CD4-positive, alpha-beta T cell treated with Interleukin-6 at 100 ng/mL for 8 hours (primary cell): ENCODE results near the gene ATF5.
"Not testable (repeated sequence)": the region's sequence is repeated elsewhere in the genome, so short reads cannot be mapped to it uniquely, and the experiment has no call there.

Experiments
- DNase-seq: peaks from one replicate; pipeline ENCODE4 v3.0.0-alpha.2; 2020; ENCODE audit warnings: mixed read lengths, low spot score

ATF5 gene

GRCh38 chr19:49923055-49924003 is 5.7 kb upstream of the ATF5 start:
- no peak for DNase-seq

DNA sequence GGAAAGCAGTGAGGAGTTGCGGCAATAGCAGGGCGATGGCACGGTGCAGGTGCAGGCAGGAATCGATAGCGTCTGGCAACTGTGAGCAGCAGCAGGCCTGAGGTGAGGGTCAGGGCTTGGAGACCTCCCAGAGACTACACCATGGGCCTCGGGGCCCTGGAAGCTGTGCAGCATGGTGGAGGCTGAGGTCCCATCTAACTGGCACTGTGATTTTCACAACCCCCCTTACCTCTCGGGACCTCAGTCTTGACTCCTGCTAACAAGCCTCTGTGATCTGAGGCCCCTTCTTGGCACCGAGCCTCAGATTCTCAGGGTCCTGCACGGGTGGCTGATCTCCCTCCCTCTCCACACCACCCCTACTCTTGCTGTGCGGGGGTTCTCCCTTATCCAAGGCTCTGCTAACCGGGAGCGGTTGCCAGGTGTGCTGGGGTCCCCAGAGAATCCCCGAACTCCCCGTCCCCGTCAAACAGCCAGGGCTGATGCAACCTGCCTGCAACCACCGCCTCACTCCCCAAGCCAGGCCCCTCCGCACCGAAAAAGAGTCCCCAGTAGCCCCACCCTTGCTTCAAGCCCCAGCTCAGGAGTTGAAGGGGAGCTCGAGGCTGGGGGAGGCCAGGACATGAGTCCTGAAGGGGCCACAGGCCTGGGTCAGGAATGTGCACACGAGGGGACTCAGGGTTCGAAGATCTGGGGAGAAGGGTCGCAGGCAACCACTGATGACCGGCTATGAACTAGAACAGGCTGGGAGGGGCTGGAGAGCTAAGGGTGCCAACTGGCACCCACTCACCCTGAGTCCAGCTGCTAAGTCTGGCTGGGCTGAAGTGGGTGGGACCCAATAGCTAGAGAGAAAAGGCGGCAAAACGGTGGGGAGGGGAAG is 4.8 kb upstream of the ATF5 start:
- no peak for DNase-seq

GRCh38 chr19:49924881-49925210 is 4.2 kb upstream of the ATF5 start:
- not testable (repeated sequence) for DNase-seq

DNA sequence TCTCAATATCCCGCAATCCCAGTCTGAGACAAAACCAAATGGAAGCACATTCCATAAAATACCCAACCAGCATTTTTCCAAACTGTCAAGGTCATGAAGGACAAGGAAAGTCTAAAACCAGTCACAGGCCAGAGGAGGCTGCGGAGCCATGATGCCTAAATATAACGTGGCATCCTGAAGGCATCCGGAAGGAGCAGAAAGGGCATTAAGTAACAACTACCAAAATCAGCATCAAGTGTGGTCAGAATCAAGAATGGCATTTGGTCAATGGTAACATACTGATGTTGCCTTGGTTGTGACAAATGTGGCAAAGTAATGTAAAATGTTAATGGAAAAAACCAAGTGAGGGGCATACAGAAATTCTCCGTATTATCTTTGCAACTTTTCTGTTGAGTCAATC is 3.5 kb upstream of the ATF5 start:
- no peak for DNase-seq

- DNase-seq, result no peak
These were observed 2.5 kb upstream of the ATF5 start for GRCh38 chr19:49926515-49926914.

- DNase-seq, result no peak
These were observed 1.3 kb upstream of the ATF5 start for GRCh38 chr19:49927526-49928264.

DNA sequence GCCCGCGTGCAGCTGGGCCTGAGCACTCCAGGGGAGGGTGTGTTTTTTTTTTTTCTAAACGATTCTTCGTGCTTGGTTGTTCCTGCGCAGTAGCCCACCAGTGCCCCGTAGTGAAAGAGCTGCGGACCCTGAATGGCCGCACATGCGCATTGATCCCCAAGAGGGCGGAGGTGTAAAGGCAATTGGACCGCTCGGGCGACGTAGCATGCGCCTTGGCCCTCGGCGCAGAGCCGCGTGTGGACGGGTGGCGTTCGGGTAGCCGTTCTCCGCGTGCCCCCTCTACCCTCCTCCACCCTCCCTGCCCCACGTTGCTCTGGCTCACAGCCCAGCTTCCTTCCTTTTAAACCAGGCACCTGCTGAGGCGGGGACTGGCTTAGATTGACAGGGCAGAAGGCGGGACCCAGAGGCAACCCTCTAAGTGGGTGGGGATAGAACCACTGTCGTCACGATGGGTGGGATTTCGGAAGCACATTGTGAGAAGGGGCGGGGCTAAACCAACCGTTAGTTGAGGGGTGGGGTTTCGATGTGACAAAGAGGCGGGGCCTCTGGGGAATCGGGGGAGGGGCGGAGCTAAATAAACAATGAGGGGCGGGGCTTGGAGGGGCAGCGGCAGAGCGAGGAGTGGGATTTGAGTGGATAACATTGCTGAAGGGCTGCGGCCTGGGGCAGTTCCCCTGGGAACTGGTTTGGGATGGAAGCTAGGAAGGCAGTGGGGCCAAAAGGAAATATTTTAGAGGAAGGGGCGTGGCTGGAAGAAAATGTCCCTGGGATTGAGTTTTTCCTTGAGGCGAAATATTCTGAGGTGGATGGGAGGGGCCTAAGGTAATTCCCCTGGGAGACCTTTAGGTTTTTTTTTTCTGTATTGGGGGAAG is 842 bp downstream of the ATF5 start:
- peak; percentile 94 for DNase-seq

DNA sequence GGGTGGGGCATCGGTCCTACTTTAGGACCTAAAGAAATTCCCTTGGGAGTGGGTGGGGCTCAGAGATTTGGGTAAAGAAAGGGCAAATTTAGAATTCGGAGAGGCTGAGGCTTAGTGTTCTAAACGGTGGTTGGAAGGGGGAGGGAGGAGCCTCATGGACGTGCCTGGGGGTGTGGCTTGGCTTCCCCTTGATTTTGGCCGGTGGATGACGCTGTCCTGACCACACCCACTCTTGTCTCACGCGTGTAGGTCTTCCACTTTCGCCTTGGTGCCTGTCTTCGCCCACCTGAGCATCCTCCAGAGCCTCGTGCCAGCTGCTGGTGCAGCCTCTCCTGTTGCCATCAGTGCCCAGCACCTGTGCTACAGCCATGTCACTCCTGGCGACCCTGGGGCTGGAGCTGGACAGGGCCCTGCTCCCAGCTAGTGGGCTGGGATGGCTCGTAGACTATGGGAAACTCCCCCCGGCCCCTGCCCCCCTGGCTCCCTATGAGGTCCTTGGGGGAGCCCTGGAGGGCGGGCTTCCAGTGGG is 1.5 kb downstream of the ATF5 start:
- DNase-seq, result no peak

DNA sequence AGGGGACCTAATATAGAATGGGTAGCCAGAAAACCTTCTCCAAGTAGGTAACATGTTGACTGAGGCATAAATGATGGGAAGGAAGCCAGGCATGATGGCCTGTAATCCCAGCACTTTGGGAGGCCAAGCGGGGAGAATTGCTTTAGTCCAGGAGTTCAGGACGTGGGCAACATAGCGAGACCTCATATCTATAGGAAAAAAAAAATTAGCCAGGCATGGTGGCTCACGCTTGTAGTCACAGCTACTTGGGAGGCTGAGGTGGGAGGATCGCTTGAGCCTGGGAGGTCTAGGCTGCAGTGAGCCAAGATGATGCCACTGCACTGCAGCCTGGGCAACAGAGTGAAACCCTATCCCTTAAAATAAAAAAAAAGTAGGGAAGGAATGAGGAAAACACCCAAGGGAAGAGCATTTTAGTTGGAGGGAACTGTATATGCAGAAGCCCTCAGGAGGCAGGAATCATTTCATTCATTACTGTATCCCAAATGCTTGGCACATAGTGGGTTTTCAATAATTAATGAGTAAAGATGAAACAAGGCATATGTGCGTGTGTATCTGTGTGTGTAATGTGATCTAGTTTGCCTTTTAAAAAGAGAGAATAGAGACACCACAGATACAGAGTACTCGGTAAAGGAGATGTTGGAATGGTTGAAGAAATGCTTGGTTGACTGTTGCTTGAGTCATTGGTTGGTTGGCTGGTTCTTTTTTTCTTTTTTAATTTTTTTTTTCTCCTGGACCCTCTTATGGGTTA is 2.5 kb downstream of the ATF5 start:
- DNase-seq, result no peak

- DNase-seq, result no peak
These were observed 3.0 kb downstream of the ATF5 start for GRCh38 chr19:49932041-49932451.

- peak; percentile 59 for DNase-seq
These were observed 3.7 kb downstream of the ATF5 start for GRCh38 chr19:49932731-49933131.

DNA sequence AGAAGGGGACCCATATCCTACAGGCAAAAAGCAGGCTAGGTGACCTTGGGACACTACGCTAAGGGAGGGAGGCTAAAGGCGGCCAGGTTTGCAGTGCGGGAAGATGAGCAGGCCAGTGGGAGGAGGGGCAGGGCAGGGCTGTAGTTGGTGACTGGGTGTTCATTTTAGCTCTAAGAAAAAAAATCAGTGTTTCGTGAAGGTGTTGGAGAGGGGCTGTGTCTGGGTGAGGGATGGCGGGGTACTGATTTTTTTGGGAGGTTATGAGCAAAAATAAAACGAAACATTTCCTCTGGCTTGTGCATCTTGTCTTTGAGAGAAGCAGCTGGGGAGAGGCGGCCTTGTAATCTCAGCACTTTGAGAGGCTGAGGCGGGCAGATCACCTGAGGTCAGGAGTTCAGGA is 4.6 kb downstream of the ATF5 start:
- DNase-seq, result no peak

- DNase-seq, result no peak
These were observed 7.5 kb downstream of the ATF5 start for GRCh38 chr19:49936549-49936948.

DNA sequence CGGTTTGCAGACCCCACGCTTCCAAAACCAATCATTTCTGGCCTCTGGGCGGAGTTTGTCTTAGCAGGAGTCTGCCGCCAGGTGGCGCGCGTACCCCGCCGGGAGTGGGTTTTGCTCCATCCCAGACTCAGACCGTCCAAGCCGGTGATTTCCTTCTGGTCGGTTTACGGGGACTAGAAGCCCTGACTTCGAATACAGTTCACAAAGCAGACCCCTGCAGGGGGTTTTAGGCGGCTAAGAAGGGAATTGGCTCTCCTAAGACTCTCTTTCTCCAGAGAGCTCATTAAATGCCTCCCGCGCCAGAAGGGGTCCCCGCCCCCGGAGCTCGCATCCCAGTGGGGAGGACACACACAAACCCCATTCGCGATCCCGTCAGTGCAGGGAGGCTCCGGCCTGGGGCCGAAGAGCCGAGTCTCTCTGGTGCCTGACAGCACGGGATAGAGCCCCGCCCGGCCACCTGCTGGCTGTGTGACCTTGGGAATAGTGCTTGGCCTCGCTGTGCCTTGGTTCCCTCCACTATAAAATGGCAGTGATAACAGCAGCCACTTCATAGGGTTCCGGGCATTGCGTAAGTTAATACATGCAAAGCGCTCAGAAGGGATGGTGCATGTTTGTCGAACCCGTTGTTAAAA is 8.9 kb downstream of the ATF5 start:
- DNase-seq, result peak; percentile 72

GRCh38 chr19:49938662-49939061 is 9.7 kb downstream of the ATF5 start:
- DNase-seq, result no peak

DNA sequence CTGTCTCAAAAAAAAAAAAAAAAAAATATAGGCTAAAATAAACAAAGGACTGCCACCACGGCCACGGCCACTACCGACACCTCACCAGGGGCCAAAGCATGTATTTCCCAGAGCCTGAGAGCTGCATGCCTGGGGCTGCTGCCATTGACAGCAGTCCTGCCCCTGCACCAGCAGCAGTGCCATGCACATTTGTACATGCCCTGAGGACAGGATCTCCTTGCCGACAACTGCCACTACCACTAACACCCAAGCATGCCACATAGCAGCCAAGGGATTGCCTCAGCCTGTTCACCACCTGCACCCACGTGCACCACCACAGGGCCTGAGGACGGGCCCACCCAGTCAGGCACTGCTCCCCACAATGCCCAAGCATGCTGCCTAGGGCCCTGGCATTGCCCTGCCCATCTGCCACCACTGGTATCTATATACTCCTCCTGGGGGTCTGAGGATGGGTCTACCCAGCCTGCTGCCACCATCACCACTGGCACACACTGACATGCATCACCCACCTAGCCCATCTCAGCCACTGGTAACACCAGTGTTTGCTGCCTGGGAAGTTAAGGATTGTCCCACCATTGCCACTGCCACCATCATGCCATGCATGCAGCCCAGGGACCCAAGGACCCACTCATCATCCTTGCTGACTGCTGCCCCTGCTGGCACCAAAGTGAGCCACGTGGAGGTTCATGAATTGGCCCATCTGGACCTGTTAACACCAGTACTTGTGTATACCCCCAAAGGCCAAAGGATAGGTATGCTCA is 10.9 kb downstream of the ATF5 start:
- no peak for DNase-seq

- no peak for DNase-seq
These were observed 11.4 kb downstream of the ATF5 start for GRCh38 chr19:49940482-49940791.

DNA sequence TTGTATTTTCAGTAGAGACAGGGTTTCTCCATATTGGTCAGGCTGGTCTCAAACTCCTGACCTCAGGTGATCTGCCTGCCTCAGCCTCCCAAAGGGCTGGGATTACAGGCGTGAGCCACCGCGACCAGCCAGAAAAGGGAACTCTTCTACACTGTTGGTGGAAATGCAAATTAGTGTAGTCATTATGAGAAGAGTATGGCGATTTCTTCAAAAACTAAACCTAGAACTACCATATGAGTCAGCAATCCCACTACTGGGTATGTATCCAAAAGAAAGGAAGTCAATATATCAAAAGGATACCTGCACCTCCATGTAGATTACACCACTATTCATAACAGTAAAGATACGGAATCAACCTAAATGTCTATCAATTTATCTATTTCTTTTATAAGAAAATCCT is 15.6 kb downstream of the ATF5 start:
- not testable (repeated sequence) for DNase-seq

- DNase-seq, result no peak
These were observed 17.4 kb downstream of the ATF5 start for GRCh38 chr19:49946415-49946814.
